C4-2B (cell line): ENCODE measurements around the gene KCTD18.

Experiments used
- ZFX ChIP-seq: fragments of 450-650 bp; IDR thresholded peaks from 2 replicates; pipeline ENCODE4 v1.6.1; 2017
- TF ChIP-seq, protein P1 (sequence below): fragments of 450-650 bp; conservative IDR thresholded peaks from 2 replicates; pipeline ENCODE4 v1.5.1; 2017; ENCODE audit warnings: mild to moderate bottlenecking

DNA sequence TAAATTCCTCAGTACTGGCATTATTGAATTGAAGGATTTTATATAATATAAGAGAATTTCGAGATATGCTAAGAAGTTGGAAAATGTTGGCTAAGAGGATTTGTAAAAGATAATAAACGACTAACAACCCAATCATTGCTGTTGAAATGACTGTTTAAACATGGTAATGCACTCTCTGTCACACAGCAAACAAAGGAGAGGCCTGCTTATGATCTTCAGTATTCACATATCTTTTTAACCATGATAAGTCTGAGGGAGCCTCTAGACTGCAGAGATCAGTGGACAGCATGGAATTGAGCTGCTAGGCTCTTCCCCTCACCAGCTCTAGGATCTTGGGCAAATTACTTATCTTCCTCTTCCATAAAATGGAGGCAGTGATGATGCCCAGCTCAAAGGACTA, 2.7 kb downstream of the KCTD18 start:
- TF ChIP-seq, protein P1, sequence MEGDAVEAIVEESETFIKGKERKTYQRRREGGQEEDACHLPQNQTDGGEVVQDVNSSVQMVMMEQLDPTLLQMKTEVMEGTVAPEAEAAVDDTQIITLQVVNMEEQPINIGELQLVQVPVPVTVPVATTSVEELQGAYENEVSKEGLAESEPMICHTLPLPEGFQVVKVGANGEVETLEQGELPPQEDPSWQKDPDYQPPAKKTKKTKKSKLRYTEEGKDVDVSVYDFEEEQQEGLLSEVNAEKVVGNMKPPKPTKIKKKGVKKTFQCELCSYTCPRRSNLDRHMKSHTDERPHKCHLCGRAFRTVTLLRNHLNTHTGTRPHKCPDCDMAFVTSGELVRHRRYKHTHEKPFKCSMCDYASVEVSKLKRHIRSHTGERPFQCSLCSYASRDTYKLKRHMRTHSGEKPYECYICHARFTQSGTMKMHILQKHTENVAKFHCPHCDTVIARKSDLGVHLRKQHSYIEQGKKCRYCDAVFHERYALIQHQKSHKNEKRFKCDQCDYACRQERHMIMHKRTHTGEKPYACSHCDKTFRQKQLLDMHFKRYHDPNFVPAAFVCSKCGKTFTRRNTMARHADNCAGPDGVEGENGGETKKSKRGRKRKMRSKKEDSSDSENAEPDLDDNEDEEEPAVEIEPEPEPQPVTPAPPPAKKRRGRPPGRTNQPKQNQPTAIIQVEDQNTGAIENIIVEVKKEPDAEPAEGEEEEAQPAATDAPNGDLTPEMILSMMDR, result no peak
- no peak for TF ChIP-seq ZFX
